K562 (cell line): ENCODE results near the gene ROBO2. TPM values are rescaled to one million over a fixed set of nuclear protein-coding genes. Genes with fewer than 3 reads are reported as not detected.

Source experiments
- ATAC-seq: fragments of 200-7000 bp; cut with Tn5 transposase; 3 replicates; pipeline ENCODE4 v1.9.1; 2020; ENCODE audit warnings: moderate library complexity
- BruUV-seq: library from RNA; stranded (reverse); fragments of 400-500 nt; replicated peaks from 2 replicates; lab custom pipeline; 2021; lab: Mats Ljungman, UMichigan
- CTCF ChIA-PET: fragments of 300-600 bp; formaldehyde crosslinking; extraction: SDS; loops from one replicate; lab custom pipeline; 2021; ENCODE audit warnings: low intra/inter-chr PET ratio; lab: Yijun Ruan, JAX
- POLR2A ChIA-PET: fragments of 300-600, 350-650 bp; sonication (Branson Sonifier 250); formaldehyde crosslinking; extraction: SDS; loops from one replicate; lab custom pipeline; 2021; ENCODE audit warnings: antibody characterized with exemption, inconsistent platforms; lab: Yijun Ruan, JAX
- DNase-seq, 4 experiments: peaks; one replicate each; pipeline versions ENCODE4 v3.0.0 to v3.0.0-alpha.2; 2011 to 2018; ENCODE audit warnings: low spot score in 3 of 4, mixed read lengths in 3 of 4; ENCODE audit errors: extremely low read depth in 1 of 4
- FAIRE-seq: peaks from 2 replicates; lab custom pipeline; 2011; peaks lifted over from hg19 to GRCh38; lab: Jason Lieb, UNC
- H2AFZ ChIP-seq: 2 replicates; pipeline ENCODE4 v1.6.0; 2011; ENCODE audit warnings: low read depth, low read length, control low read depth, inconsistent platforms
- H3K27ac ChIP-seq: fragments of 200-600 bp; 3 replicates; pipeline ENCODE4 v1.8.0; 2011; ENCODE audit warnings: low read depth, mild to moderate bottlenecking, control low read depth, inconsistent platforms, low read length, moderate library complexity, mixed read lengths; ENCODE audit errors: extremely low read depth
- H3K27me3 ChIP-seq, 2 experiments: fragments of 300-600 bp in 1 of 2; 2 replicates in 1 of 2; 3 replicates in 1 of 2; pipeline versions ENCODE4 v1.6.0 to v1.8.0; 2011; ENCODE audit warnings: inconsistent platforms in 2 of 2, low read length in 2 of 2, mild to moderate bottlenecking in 1 of 2, mixed read lengths in 1 of 2, moderate library complexity in 1 of 2; ENCODE audit not compliant: control insufficient read depth in 2 of 2, insufficient read depth in 2 of 2
- H3K36me3 ChIP-seq: fragments of 300-600 bp; 3 replicates; pipeline ENCODE4 v1.8.0; 2011; ENCODE audit warnings: mild to moderate bottlenecking, low read length, inconsistent platforms; ENCODE audit not compliant: control insufficient read depth, insufficient read depth
- H3K4me1 ChIP-seq, 2 experiments: fragments of 200-600 bp in 1 of 2; replicated peaks in 1 of 2; 2 replicates in 1 of 2; 3 replicates in 1 of 2; pipeline versions ENCODE4 v1.5.1 to v1.8.0; 2011; ENCODE audit warnings: inconsistent platforms in 2 of 2, low read length in 2 of 2, mild to moderate bottlenecking in 1 of 2, mixed read lengths in 1 of 2, moderate library complexity in 1 of 2; ENCODE audit not compliant: control insufficient read depth in 2 of 2, insufficient read depth in 2 of 2
- H3K4me2 ChIP-seq: 2 replicates; pipeline ENCODE4 v1.6.1; 2011; ENCODE audit warnings: low read length, control low read depth, inconsistent platforms, mixed read lengths; ENCODE audit not compliant: insufficient read depth
- H3K4me3 ChIP-seq: fragments of 200-600 bp; sonication (generic), shearing (Covaris generic); 2 replicates; pipeline ENCODE4 v1.5.1; 2016; ENCODE audit warnings: control low read depth, inconsistent platforms
- H3K79me2 ChIP-seq: fragments of 200-600 bp; 3 replicates; pipeline ENCODE4 v1.8.0; 2011; ENCODE audit warnings: low read length, inconsistent platforms; ENCODE audit not compliant: control insufficient read depth, insufficient read depth
- H3K9ac ChIP-seq, 2 experiments: 2 replicates each; pipeline versions ENCODE4 v1.6.0 to v1.6.1; 2011; ENCODE audit warnings: low read depth in 2 of 2, low read length in 2 of 2, control low read depth in 1 of 2, inconsistent platforms in 1 of 2, mild to moderate bottlenecking in 1 of 2, mixed read lengths in 1 of 2; ENCODE audit not compliant: insufficient read depth in 1 of 2
- H3K9me1 ChIP-seq: one replicate; pipeline ENCODE4 v1.6.0; 2011; ENCODE audit warnings: inconsistent platforms, mild to moderate bottlenecking, low read length, moderate library complexity; ENCODE audit not compliant: control insufficient read depth, insufficient read depth
- H3K9me3 ChIP-seq: replicated peaks from 2 replicates; pipeline ENCODE4 v1.5.1; 2011; ENCODE audit warnings: low read depth, low read length, inconsistent platforms; ENCODE audit not compliant: control insufficient read depth, insufficient read depth
- H4K20me1 ChIP-seq: replicated peaks from 2 replicates; pipeline ENCODE4 v1.6.1; 2011; ENCODE audit warnings: low read length, inconsistent platforms, mixed read lengths; ENCODE audit not compliant: control insufficient read depth, insufficient read depth
- ARID2 ChIP-seq: fragments of 450-650 bp; IDR thresholded peaks from 2 replicates; pipeline ENCODE4 v1.6.1; 2017; ENCODE audit warnings: antibody characterized with exemption, mild to moderate bottlenecking
- BCL6 ChIP-seq: fragments of 250-450 bp; sonication (Bioruptor Pico); IDR thresholded peaks from 2 replicates; pipeline ENCODE4 v1.4.0; 2020
- BMI1 ChIP-seq: fragments of 150-350 bp; IDR thresholded peaks from 2 replicates; pipeline ENCODE4 v1.6.1; 2014; ENCODE audit warnings: low read length
- CAMTA2 ChIP-seq: fragments of 250-450 bp; sonication (Bioruptor Pico); conservative IDR thresholded peaks from 2 replicates; pipeline ENCODE4 v1.5.1; 2022
- KHSRP ChIP-seq: fragments of 450-650 bp; IDR thresholded peaks from 2 replicates; pipeline ENCODE4 v1.6.1; 2017
- MEIS2 ChIP-seq: fragments of 450-650 bp; IDR thresholded peaks from 2 replicates; pipeline ENCODE4 v1.6.1; 2014; ENCODE audit warnings: mild to moderate bottlenecking; ENCODE audit not compliant: partially characterized antibody
- NFIC ChIP-seq: fragments of 450-650 bp; IDR thresholded peaks from 2 replicates; pipeline ENCODE4 v1.6.1; 2017; ENCODE audit warnings: mild to moderate bottlenecking, inconsistent platforms
- PURB ChIP-seq: sonication (generic); formaldehyde crosslinking; IDR thresholded peaks from 2 replicates; pipeline ENCODE4 v1.9.0; 2021; ENCODE audit warnings: low read depth, mild to moderate bottlenecking, missing genetic modification reagents
- RBBP5 ChIP-seq: fragments of 200-600 bp; sonication (generic); IDR thresholded peaks from 2 replicates; pipeline ENCODE4 v1.6.1; 2012; ENCODE audit warnings: borderline replicate concordance, mild to moderate bottlenecking, low read length, control low read depth, inconsistent platforms; ENCODE audit not compliant: insufficient read depth, poor library complexity, severe bottlenecking
- SMARCE1 ChIP-seq: fragments of 450-650 bp; IDR thresholded peaks from 2 replicates; pipeline ENCODE4 v1.7.1; 2016; ENCODE audit warnings: mild to moderate bottlenecking
- ZNF140 ChIP-seq: fragments of 250-450 bp; sonication (Bioruptor Pico); IDR thresholded peaks from 2 replicates; pipeline ENCODE4 v1.8.0; 2021; ENCODE audit warnings: moderate library complexity, mild to moderate bottlenecking, inconsistent platforms
- ZNF644 ChIP-seq: fragments of 200-800 bp; sonication (Bioruptor generic); IDR thresholded peaks from 2 replicates; pipeline ENCODE4 v1.6.1; 2016; ENCODE audit warnings: low read depth, missing genetic modification characterization, missing compliant biosample characterization
- ZNF778 ChIP-seq: fragments of 450-650 bp; formaldehyde crosslinking; IDR thresholded peaks from 2 replicates; pipeline ENCODE4 v1.4.0; 2020; ENCODE audit warnings: mild to moderate bottlenecking, moderate library complexity
- ZNF830 ChIP-seq: fragments of 250-450 bp; sonication (Bioruptor Pico); IDR thresholded peaks from 2 replicates; pipeline ENCODE4 v1.5.0; 2021; ENCODE audit warnings: mild to moderate bottlenecking
- WGBS: fragments of 100-300 bp; shearing (Covaris generic); methylation state at CpG from one replicate; pipeline ENCODE4 v1.1.6; 2016; ENCODE audit warnings: low coverage, mixed read lengths; ENCODE audit not compliant: insufficient coverage; ENCODE audit errors: missing lambda C conversion rate; 5-methylcytosine and 5-hydroxymethylcytosine counted together
- in situ Hi-C: fragments of 300-500 bp; cut with MboI; formaldehyde crosslinking; loops from 4 replicates; pipeline ENCODE4 v1.15.0; 2018; ENCODE audit warnings: inconsistent platforms, mixed read lengths
- intact Hi-C: fragments of 100-400 bp; cut with micrococcal nuclease; formaldehyde crosslinking; loops from 2 replicates; pipeline ENCODE4 v1.14.2; 2022
- polyA plus RNA-seq, 8 experiments: library from polyadenylated mRNA; depleted of rRNA in 4 of 8; stranded (reverse) in 5 of 8; unstranded in 3 of 8; fragments of >200 nt; fragmentation: Nextera tagmentation in 2 of 8; fragmentation: Illumina TruSeq in 1 of 8; extraction: Ambion mirVana in 2 of 8; extraction: Trizol in 1 of 8; gene quantifications; 2 replicates each; pipeline versions ENCODE4 v1.2.1 to v1.2.3, GENCODE V29; 2011 to 2014; ENCODE audit warnings: inconsistent platforms in 1 of 8, missing spikeins in 1 of 8
- total RNA-seq, 7 experiments: library from RNA; depleted of rRNA in 6 of 7; stranded (reverse); fragments of >200 nt in 6 of 7; fragmentation: Illumina TruSeq in 2 of 7; extraction: Trizol in 2 of 7; gene quantifications; 2 replicates each; pipeline versions ENCODE4 v1.2.1 to v1.2.3, GENCODE V29; 2011 to 2021; ENCODE audit warnings: low replicate concordance in 1 of 7
- TF ChIP-seq, protein P1 (sequence below), 3 experiments: IDR thresholded peaks in 2 of 3; conservative IDR thresholded peaks in 1 of 3; 2 replicates each; pipeline ENCODE4 v1.5.1; 2011 to 2012; ENCODE audit warnings: low read length in 3 of 3, mild to moderate bottlenecking in 3 of 3, control low read depth in 2 of 3, improper control_type of control experiment in 1 of 3, inconsistent platforms in 1 of 3, low read depth in 1 of 3, mixed read lengths in 1 of 3, moderate library complexity in 1 of 3; ENCODE audit not compliant: insufficient read depth in 2 of 3
- TF ChIP-seq, protein P2 (sequence below), 2 experiments: fragments of 450-650 bp in 1 of 2; sonication (generic) in 1 of 2; formaldehyde crosslinking; conservative IDR thresholded peaks; 2 replicates each; pipeline versions ENCODE4 v1.4.0 to v1.8.1; 2020 to 2022; ENCODE audit warnings: mild to moderate bottlenecking in 1 of 2, missing genetic modification reagents in 1 of 2

ROBO2 gene
- total and polyA plus RNA-seq, 9 of the 15 experiments (the other 6 are each of a cell fraction or from before 2014, with no cell fraction given), result 0.84 to 3.0 (median 1.7) TPM

DNA sequence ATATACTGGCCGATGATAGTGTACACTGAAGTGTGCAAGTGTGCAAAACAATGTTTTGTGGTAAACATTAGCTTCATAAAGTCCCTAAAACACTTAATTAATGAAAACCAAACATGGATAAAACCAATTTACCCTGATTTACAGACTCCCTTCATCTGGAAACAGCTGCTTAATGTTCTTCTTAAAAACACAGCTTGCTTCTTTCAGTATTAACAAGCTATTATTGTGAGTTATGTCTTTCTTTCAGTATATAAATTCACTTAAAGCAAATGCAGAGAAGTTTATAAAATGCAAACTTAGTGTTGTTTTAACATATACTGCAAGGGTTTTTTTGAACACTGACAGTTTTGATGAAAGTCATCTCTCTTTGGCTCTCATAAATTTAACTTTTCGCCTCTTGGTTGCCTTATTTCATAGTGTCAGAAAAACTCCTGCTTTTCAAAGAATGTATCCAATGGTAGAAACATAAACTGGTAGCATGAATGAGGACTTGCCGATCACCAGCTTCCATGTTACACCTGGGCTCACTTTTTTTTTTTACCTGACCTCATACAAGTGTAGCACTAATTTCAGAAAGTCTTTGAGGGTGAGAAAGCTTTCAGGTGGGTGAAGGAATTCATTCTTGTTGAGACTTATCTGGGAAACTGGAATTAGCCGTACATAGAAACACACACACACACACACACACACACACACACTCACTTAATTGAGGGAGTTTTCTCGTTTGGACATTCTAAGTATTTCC lies 532.2 kb downstream of the ROBO2 start:
- DNase-seq (no peak), ATAC-seq (no peak), FAIRE-seq (no peak)
- Histone ChIP-seq H3K9ac (no peak overlapping the region), H3K4me3 (no peak overlapping the region), H3K27me3 (no peaks in the 10 kb centered on the region), H3K27ac (no peak overlapping the region), H3K79me2 (no peaks in the 10 kb centered on the region), H2AFZ (no peak overlapping the region), H4K20me1 (no peaks in the 10 kb centered on the region), H3K4me2 (no peak overlapping the region), H3K4me1 (no peaks in the 10 kb centered on the region), H3K36me3 (no peaks in the 10 kb centered on the region), H3K9me3 (no peaks in the 10 kb centered on the region), H3K9me1 (no peaks in the 10 kb centered on the region)
- in situ Hi-C loops (no loop called here), intact Hi-C loops (no loop called here)
- ChIA-PET CTCF (no interaction called here), POLR2A (no interaction called here)
- 11% methylated on average over 5 of the region's 5 CpGs for WGBS
- BruUV-seq, result no TSS peak
- TF ChIP-seq BCL6 (CRISPR knock-in tag), result no peak
- no peak for TF ChIP-seq ZNF778
- TF ChIP-seq MEIS2, result no peak
- no peak for TF ChIP-seq NFIC
- TF ChIP-seq SMARCE1, result no peak
- no peak for TF ChIP-seq PURB (CRISPR knock-in tag)
- no peak for TF ChIP-seq BMI1

DNA sequence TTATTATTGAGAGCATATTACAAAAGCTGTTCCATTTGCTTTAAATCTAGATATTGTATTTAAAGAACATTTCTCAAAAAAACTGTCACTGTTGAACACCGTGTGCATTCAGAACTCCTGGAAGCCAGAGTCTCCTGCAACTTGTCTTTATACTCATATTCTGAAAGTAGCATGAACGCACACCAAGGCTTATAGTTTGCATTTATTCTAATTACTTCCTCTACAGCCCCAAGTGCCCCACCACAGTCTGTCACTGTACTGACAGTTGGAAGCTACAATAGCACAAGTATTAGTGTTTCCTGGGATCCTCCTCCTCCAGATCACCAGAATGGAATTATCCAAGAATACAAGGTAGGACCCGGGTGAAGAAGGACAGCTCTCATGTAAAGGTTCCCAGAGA lies 537.4 kb downstream of the ROBO2 start:
- Histone ChIP-seq H3K79me2 (no peaks in the 10 kb centered on the region), H3K9me1 (no peaks in the 10 kb centered on the region), H4K20me1 (no peaks in the 10 kb centered on the region), H2AFZ (no peak overlapping the region), H3K9ac (no peak overlapping the region), H3K4me3 (no peak overlapping the region), H3K27me3 (no peaks in the 10 kb centered on the region), H3K27ac (no peak overlapping the region), H3K9me3 (no peaks in the 10 kb centered on the region), H3K36me3 (no peaks in the 10 kb centered on the region), H3K4me1 (no peaks in the 10 kb centered on the region), H3K4me2 (no peak overlapping the region)
- intact Hi-C loops, result no loop called here
- BruUV-seq, result no TSS peak
- 8% methylated on average over 3 of the region's 3 CpGs for WGBS
- POLR2A ChIA-PET, result no interaction called here
- CTCF ChIA-PET, result no interaction called here
- FAIRE-seq, result no peak
- DNase-seq, result no peak
- in situ Hi-C loops, result no loop called here
- ATAC-seq, result no peak
- TF ChIP-seq, protein P1, sequence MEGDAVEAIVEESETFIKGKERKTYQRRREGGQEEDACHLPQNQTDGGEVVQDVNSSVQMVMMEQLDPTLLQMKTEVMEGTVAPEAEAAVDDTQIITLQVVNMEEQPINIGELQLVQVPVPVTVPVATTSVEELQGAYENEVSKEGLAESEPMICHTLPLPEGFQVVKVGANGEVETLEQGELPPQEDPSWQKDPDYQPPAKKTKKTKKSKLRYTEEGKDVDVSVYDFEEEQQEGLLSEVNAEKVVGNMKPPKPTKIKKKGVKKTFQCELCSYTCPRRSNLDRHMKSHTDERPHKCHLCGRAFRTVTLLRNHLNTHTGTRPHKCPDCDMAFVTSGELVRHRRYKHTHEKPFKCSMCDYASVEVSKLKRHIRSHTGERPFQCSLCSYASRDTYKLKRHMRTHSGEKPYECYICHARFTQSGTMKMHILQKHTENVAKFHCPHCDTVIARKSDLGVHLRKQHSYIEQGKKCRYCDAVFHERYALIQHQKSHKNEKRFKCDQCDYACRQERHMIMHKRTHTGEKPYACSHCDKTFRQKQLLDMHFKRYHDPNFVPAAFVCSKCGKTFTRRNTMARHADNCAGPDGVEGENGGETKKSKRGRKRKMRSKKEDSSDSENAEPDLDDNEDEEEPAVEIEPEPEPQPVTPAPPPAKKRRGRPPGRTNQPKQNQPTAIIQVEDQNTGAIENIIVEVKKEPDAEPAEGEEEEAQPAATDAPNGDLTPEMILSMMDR (IDR thresholded peaks at IDR 0.05 in 2 of 3, conservative IDR thresholded peaks at IDR 0.05 in 1 of 3; ENCODE audit: insufficient read depth in 2 of 3, low read depth in 1 of 3, low read length in 3 of 3), result no peak
- TF ChIP-seq, protein P2, sequence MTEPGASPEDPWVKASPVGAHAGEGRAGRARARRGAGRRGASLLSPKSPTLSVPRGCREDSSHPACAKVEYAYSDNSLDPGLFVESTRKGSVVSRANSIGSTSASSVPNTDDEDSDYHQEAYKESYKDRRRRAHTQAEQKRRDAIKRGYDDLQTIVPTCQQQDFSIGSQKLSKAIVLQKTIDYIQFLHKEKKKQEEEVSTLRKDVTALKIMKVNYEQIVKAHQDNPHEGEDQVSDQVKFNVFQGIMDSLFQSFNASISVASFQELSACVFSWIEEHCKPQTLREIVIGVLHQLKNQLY (CRISPR knock-in tag; conservative IDR thresholded peaks at IDR 0.05), result no peak
- TF ChIP-seq ZNF830 (CRISPR knock-in tag), result no peak
- no peak for TF ChIP-seq ARID2
- TF ChIP-seq CAMTA2 (CRISPR knock-in tag), result no peak
- no peak for TF ChIP-seq KHSRP
- no peak for TF ChIP-seq RBBP5
- TF ChIP-seq ZNF140, result no peak
- no peak for TF ChIP-seq ZNF644 (tag)
